Measurements from ENCODE around the gene GLCE.
"Not testable (repeated sequence)": the region's sequence is repeated elsewhere in the genome, so short reads cannot be mapped to it uniquely, and the experiment has no call there.

The GLCE gene

DNA sequence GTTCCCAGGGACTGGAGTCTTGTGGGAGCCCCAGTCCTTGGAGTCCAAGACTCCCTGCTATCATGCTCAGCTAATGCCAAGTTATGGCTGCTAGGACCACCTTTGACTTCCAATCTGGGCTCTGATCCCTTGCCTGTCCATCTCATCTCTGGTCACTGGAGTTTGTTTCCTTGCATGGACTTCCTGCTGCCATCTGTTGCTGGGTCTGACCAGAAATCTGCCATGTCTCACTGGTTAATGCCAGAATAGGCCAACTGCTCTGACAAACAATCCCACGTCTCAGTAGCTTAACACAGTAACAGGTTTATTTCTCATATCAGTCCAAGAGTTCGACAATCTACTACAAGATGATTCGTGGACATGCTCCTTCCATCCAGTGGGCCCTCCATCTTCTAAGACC lies 10.1 kb upstream of the GLCE start:
- no peak overlapping the region for H3K4me3 ChIP-seq (ENCODE audit: low read depth, low read length)
- DNase-seq (ENCODE audit: low read depth) = no peak
- TF ChIP-seq, protein P1, sequence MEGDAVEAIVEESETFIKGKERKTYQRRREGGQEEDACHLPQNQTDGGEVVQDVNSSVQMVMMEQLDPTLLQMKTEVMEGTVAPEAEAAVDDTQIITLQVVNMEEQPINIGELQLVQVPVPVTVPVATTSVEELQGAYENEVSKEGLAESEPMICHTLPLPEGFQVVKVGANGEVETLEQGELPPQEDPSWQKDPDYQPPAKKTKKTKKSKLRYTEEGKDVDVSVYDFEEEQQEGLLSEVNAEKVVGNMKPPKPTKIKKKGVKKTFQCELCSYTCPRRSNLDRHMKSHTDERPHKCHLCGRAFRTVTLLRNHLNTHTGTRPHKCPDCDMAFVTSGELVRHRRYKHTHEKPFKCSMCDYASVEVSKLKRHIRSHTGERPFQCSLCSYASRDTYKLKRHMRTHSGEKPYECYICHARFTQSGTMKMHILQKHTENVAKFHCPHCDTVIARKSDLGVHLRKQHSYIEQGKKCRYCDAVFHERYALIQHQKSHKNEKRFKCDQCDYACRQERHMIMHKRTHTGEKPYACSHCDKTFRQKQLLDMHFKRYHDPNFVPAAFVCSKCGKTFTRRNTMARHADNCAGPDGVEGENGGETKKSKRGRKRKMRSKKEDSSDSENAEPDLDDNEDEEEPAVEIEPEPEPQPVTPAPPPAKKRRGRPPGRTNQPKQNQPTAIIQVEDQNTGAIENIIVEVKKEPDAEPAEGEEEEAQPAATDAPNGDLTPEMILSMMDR (IDR thresholded peaks at IDR 0.05; ENCODE audit: low read depth, low read length, missing control alignments) = no peak

DNA sequence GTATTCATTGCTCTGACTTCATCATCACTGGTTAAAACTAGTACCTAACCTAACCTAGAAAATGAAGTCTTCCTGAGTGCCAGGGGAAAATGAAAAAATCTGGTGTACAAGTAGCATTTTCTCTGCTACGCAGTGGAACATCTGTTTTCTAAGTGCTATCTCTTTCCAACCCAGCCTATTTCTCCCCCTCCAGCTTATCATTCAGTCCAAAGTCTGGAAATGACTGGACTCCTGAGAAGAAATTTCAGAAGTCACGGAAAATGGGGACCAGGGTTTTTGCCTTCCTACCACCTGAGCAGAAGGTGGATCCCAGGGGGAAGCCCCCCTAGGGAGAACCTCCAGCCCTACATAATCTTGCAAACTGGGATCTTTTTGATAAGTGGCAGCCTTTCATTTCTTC lies 9.6 kb upstream of the GLCE start:
- H3K4me3 ChIP-seq (ENCODE audit: low read depth, low read length) = no peak overlapping the region
- TF ChIP-seq, protein P1 (IDR thresholded peaks at IDR 0.05; ENCODE audit: low read depth, low read length, missing control alignments) = no peak
- DNase-seq (ENCODE audit: low read depth) = no peak

DNA sequence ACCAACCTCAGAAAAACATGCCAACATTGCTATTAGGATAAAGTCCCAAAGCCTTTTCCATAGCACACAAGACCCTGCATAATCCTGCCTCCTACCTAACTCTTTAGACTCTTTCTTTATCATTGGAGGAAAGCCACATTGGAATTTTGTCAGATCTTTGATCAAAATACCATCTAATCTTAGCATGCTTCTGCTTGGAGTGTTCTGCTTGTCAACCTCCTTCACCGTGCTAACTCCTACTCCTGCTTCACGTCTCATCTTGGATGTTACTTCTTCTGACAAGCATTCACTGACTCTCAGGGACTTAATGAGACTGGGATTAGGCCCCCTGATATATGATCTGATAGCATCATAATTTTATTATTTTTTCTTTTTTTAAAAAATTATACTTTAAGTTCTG lies 7.4 kb upstream of the GLCE start:
- no peak overlapping the region for H3K4me3 ChIP-seq (ENCODE audit: low read depth, low read length)
- no peak for DNase-seq (ENCODE audit: low read depth)
- TF ChIP-seq, protein P1 (IDR thresholded peaks at IDR 0.05; ENCODE audit: low read depth, low read length, missing control alignments) = no peak

DNA sequence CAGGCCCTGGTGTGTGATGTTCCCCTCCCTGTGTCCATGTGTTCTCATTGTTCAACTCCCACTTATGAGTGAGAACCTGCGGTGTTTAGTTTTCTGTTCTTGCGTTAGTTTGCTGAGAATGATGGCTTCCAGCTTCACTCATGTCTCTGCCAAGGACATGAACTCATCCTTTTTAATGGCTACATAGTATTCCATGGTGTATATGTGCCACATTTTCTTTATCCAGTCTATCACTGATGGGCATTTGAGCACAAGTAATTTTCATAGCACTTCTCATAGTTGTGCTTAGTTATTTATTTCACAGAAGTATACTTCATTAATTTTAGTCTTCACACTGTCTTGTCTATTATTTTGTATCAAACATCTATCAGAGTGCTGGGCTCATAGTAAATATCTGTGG lies 6.8 kb upstream of the GLCE start:
- DNase-seq (ENCODE audit: low read depth); H3K4me3 ChIP-seq (ENCODE audit: low read depth, low read length): not testable (repeated sequence)

DNA sequence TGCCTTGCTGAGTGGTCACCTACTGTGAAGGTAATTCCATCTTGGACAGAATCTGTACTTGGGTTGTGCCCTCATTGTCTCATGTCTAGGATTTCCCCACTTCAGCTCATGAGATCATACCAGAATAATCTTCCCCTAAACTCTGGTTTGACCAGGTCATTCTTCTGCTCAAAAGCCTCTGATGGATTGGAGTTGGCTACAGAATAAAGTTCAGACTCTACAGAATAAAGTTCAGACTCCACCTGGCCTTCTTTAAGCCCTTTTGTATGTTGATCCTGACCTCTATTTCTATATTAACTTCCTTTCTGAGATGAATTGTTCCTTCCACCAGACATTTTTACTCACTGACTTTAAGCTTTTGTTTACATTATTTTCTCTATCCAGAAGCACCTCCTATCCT lies 6.4 kb upstream of the GLCE start:
- no peak overlapping the region for H3K4me3 ChIP-seq (ENCODE audit: low read depth, low read length)
- TF ChIP-seq, protein P1 (IDR thresholded peaks at IDR 0.05; ENCODE audit: low read depth, low read length, missing control alignments) = no peak
- no peak for DNase-seq (ENCODE audit: low read depth)

DNA sequence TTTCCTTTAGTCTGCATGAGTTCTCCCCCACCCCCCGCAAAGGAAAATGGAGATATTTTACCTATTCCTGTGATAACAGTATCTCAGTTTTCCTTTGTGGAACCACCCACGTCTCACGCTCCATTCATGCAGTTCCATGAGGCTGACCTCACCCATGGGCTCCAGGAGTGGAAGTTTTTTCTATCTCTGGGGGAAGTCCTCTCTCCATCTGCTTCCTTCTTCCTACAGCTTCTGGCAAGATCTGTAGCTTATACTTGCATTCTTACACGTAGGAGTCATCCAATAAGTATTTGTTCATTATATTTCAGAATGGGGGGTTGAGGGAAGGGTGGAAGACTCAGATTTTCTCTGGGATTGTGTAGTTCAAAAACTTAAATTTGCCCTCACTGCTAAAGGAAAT lies 5.8 kb upstream of the GLCE start:
- DNase-seq (ENCODE audit: low read depth) = no peak
- H3K4me3 ChIP-seq (ENCODE audit: low read depth, low read length) = no peak overlapping the region

DNA sequence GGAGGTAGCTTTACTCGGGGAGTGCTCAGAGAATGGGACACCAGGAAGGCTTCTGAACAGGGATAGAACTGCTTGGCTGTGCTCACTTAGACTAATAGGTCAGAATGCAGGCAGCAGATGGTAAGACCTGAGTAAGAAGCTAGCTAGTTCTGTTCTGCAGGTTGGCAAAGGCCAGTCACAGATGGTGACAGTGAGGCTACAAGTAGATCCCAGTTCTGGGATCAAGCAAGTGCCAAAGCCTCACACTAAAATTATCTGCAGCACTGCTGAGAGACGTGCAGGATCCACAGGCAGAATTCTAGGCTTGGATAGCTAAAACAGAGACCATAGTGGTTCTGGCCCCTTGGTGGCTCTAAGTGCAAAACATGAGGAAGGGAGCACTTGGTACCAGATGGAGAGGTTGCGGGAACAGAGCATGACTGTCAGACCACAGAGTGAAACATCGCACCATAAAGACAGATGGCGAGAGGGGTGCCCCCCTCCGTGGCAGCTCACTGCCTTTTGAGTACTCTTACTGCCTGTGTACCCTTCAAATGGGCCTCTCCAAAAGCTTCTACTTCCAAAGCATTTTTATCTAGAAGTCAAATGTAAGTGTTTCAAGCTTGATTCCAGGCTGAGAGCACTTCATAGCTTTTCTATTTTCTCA lies 3.6 kb upstream of the GLCE start:
- H3K4me3 ChIP-seq (ENCODE audit: low read depth, low read length) = no peak overlapping the region
- DNase-seq (ENCODE audit: low read depth) = no peak
- TF ChIP-seq, protein P1 (IDR thresholded peaks at IDR 0.05; ENCODE audit: low read depth, low read length, missing control alignments) = no peak

More for the DNA sequence above, 5.8 kb upstream of the GLCE start:
- TF ChIP-seq, protein P1 (IDR thresholded peaks at IDR 0.05; ENCODE audit: low read depth, low read length, missing control alignments) = no peak

Data from GM12864 (cell line).